Liver (tissue), 9 donors: Measurements from ENCODE around the gene NELL1. TPM values are rescaled to one million over a fixed set of nuclear protein-coding genes. Genes with fewer than 3 reads are reported as not detected.

Experiments used
- DNase-seq: peaks from one replicate; pipeline ENCODE4 v3.0.0-alpha.2; 2017; ENCODE audit warnings: low spot score
- H3K27ac ChIP-seq, 2 donors: one replicate each; pipeline ENCODE4 v1.7.0; 2013; ENCODE audit warnings: inconsistent platforms in 2 of 2, low read length in 2 of 2, control low read depth in 1 of 2, low read depth in 1 of 2, mild to moderate bottlenecking in 1 of 2
- H3K27me3 ChIP-seq, 4 donors: one replicate each; pipeline versions ENCODE4 v1.6.1 to v1.7.0; 2013; ENCODE audit warnings: low read length in 3 of 4, inconsistent platforms in 1 of 4, mild to moderate bottlenecking in 1 of 4, moderate library complexity in 1 of 4; ENCODE audit not compliant: control insufficient read depth in 4 of 4, insufficient read depth in 4 of 4
- H3K36me3 ChIP-seq, 4 donors: one replicate each; pipeline versions ENCODE4 v1.6.1 to v1.7.0; 2013; ENCODE audit warnings: low read length in 3 of 4, mild to moderate bottlenecking in 3 of 4, low read depth in 1 of 4, moderate library complexity in 1 of 4; ENCODE audit not compliant: control insufficient read depth in 4 of 4, insufficient read depth in 3 of 4
- H3K4me1 ChIP-seq, 4 donors: one replicate each; pipeline versions ENCODE4 v1.6.1 to v1.7.0; 2013; ENCODE audit warnings: low read length in 3 of 4, mild to moderate bottlenecking in 3 of 4, moderate library complexity in 1 of 4; ENCODE audit not compliant: control insufficient read depth in 4 of 4, insufficient read depth in 4 of 4
- H3K4me3 ChIP-seq, 3 donors: one replicate each; pipeline versions ENCODE4 v1.6.1 to v1.7.0; 2013; ENCODE audit warnings: low read length in 3 of 3, control low read depth in 1 of 3, low read depth in 1 of 3, mild to moderate bottlenecking in 1 of 3
- H3K9ac ChIP-seq, 2 donors: one replicate each; pipeline ENCODE4 v1.7.0; 2013; ENCODE audit warnings: low read length in 2 of 2, mild to moderate bottlenecking in 2 of 2, moderate library complexity in 2 of 2, control low read depth in 1 of 2, low read depth in 1 of 2
- H3K9me3 ChIP-seq, 4 donors: one replicate each; pipeline versions ENCODE4 v1.6.1 to v1.7.0; 2013; ENCODE audit warnings: low read length in 3 of 4; ENCODE audit not compliant: control insufficient read depth in 4 of 4
- ATF3 ChIP-seq: IDR thresholded peaks from 2 replicates; pipeline ENCODE4 v1.6.1; 2016; ENCODE audit warnings: antibody characterized with exemption
- CTCF ChIP-seq: fragments of 150-350 bp; IDR thresholded peaks from 2 replicates; pipeline ENCODE4 v1.5.1; 2017; ENCODE audit warnings: improper control_type of control experiment, low read depth, low read length; ENCODE audit not compliant: missing input control
- EGR1 ChIP-seq, 2 donors: IDR thresholded peaks; 2 replicates each; pipeline ENCODE4 v1.6.1; 2016 to 2018; ENCODE audit warnings: antibody characterized with exemption in 2 of 2, low read depth in 2 of 2
- FOXA1 ChIP-seq: IDR thresholded peaks from 2 replicates; pipeline ENCODE4 v1.6.1; 2016; ENCODE audit warnings: antibody characterized with exemption
- FOXA2 ChIP-seq: IDR thresholded peaks from 2 replicates; pipeline ENCODE4 v1.6.1; 2016; ENCODE audit warnings: antibody characterized with exemption
- GABPA ChIP-seq, 2 donors: IDR thresholded peaks in 1 of 2; conservative IDR thresholded peaks in 1 of 2; 2 replicates each; pipeline ENCODE4 v1.6.1; 2016; ENCODE audit warnings: antibody characterized with exemption in 2 of 2, mild to moderate bottlenecking in 1 of 2, moderate library complexity in 1 of 2
- HNF4A ChIP-seq, 2 donors: conservative IDR thresholded peaks; 2 replicates each; pipeline ENCODE4 v1.6.1; 2016; ENCODE audit warnings: antibody characterized with exemption in 2 of 2, mild to moderate bottlenecking in 2 of 2
- HNF4G ChIP-seq: IDR thresholded peaks from 2 replicates; pipeline ENCODE4 v1.6.1; 2016; ENCODE audit warnings: antibody characterized with exemption
- MAX ChIP-seq: IDR thresholded peaks from 2 replicates; pipeline ENCODE4 v1.6.1; 2016; ENCODE audit warnings: antibody characterized with exemption
- NR2F2 ChIP-seq: IDR thresholded peaks from 2 replicates; pipeline ENCODE4 v1.6.1; 2016; ENCODE audit warnings: antibody characterized with exemption
- RAD21 ChIP-seq, 2 donors: IDR thresholded peaks; 2 replicates each; pipeline ENCODE4 v1.6.1; 2016; ENCODE audit warnings: antibody characterized with exemption in 2 of 2, mild to moderate bottlenecking in 2 of 2
- REST ChIP-seq: IDR thresholded peaks from 2 replicates; pipeline ENCODE4 v1.6.1; 2016; ENCODE audit warnings: antibody characterized with exemption, mild to moderate bottlenecking
- RXRA ChIP-seq, 2 donors: IDR thresholded peaks; 2 replicates each; pipeline ENCODE4 v1.6.1; 2017 to 2018; ENCODE audit warnings: antibody characterized with exemption in 2 of 2, mild to moderate bottlenecking in 1 of 2
- TAF1 ChIP-seq: conservative IDR thresholded peaks from 2 replicates; pipeline ENCODE4 v1.6.1; 2016; ENCODE audit warnings: antibody characterized with exemption, mild to moderate bottlenecking
- YY1 ChIP-seq: IDR thresholded peaks from 2 replicates; pipeline ENCODE4 v1.6.1; 2016; ENCODE audit warnings: antibody characterized with exemption, mild to moderate bottlenecking
- WGBS: extraction: QIAGEN DNeasy Blood & Tissue Kit; methylation state at CpG from one replicate; pipeline ENCODE4 v1.1.7; 2013; 5-methylcytosine and 5-hydroxymethylcytosine counted together
- polyA plus RNA-seq, 2 donors: library from polyadenylated mRNA; stranded (reverse) in 1 of 2; unstranded in 1 of 2; fragments of 200-250 nt in 1 of 2; fragments of >200 nt in 1 of 2; fragmentation: Nextera tagmentation in 1 of 2; extraction: Ambion mirVana in 1 of 2; gene quantifications; one replicate each; pipeline versions ENCODE4 v1.2.1 to v1.2.3, GENCODE V29; 2013 to 2015
- total RNA-seq, 2 donors: library from RNA; depleted of rRNA; stranded (reverse); fragments of >200 nt; gene quantifications; one replicate each; pipeline ENCODE4 v1.2.3, GENCODE V29; 2014
- donor health status: healthy.
- donor health status: healthy.
- donor health status: healthy.
- donor health status: healthy.
- donor health status: healthy.

NELL1 gene
- total and polyA plus RNA-seq, 4 donors, result not detected

GRCh38 chr11:21446939-21447590 is 777.7 kb downstream of the NELL1 start:
- no peaks in the 10 kb centered on the region for H3K36me3 ChIP-seq
- H3K4me3 ChIP-seq, result no peak overlapping the region
- no peak for DNase-seq
- no peak overlapping the region for H3K27ac ChIP-seq
- TF ChIP-seq RAD21 (IDR thresholded peaks at IDR 0.05) (no peak), EGR1 (IDR thresholded peaks at IDR 0.05; ENCODE audit: low read depth in 2 of 2) (no peak), REST (no peak), TAF1 (no peak), HNF4A (conservative IDR thresholded peaks at IDR 0.05) (no peak), MAX (no peak), YY1 (no peak), RXRA (IDR thresholded peaks at IDR 0.05) (no peak), NR2F2 (no peak)
- WGBS, result 62% methylated on average over 2 of the region's 2 CpGs
- H3K4me1 ChIP-seq, result no peaks in the 10 kb centered on the region
- H3K9me3 ChIP-seq, result peaks cover 0 to 2% (median 0%) of the 10 kb centered on the region in 4 donors
- H3K27me3 ChIP-seq, result no peaks in the 10 kb centered on the region
- no peak overlapping the region for H3K9ac ChIP-seq

GRCh38 chr11:21447871-21448270 is 778.5 kb downstream of the NELL1 start:
- no peaks in the 10 kb centered on the region for H3K27me3 ChIP-seq
- no peak overlapping the region for H3K4me3 ChIP-seq
- no peak for DNase-seq
- H3K9me3 ChIP-seq, result peaks cover 0 to 2% (median 0%) of the 10 kb centered on the region in 4 donors
- TF ChIP-seq NR2F2 (no peak), HNF4A (conservative IDR thresholded peaks at IDR 0.05) (no peak), CTCF (no peak), EGR1 (IDR thresholded peaks at IDR 0.05; ENCODE audit: low read depth in 2 of 2) (no peak), MAX (no peak), REST (no peak), RAD21 (IDR thresholded peaks at IDR 0.05) (no peak), TAF1 (no peak), YY1 (no peak), FOXA2 (no peak), FOXA1 (no peak), HNF4G (no peak), GABPA (IDR thresholded peaks at IDR 0.05 in 1 of 2, conservative IDR thresholded peaks at IDR 0.05 in 1 of 2) (no peak), ATF3 (no peak), RXRA (IDR thresholded peaks at IDR 0.05) (no peak)
- 63% methylated on average over 3 of the region's 3 CpGs for WGBS
- H3K4me1 ChIP-seq, result no peaks in the 10 kb centered on the region
- H3K9ac ChIP-seq, result no peak overlapping the region
- H3K36me3 ChIP-seq, result no peaks in the 10 kb centered on the region
- H3K27ac ChIP-seq, result no peak overlapping the region
